NCI-H524 treated with DMSO at 0.1 percent for 48 hours (cell line): ENCODE data around the gene WIPF1.
"Not testable (repeated sequence)": the region's sequence is repeated elsewhere in the genome, so short reads cannot be mapped to it uniquely, and the experiment has no call there.

Experiments
- DNase-seq: peaks from one replicate; lab custom pipeline; 2025; lab: John Stamatoyannopoulos, UW

Gene WIPF1

DNA sequence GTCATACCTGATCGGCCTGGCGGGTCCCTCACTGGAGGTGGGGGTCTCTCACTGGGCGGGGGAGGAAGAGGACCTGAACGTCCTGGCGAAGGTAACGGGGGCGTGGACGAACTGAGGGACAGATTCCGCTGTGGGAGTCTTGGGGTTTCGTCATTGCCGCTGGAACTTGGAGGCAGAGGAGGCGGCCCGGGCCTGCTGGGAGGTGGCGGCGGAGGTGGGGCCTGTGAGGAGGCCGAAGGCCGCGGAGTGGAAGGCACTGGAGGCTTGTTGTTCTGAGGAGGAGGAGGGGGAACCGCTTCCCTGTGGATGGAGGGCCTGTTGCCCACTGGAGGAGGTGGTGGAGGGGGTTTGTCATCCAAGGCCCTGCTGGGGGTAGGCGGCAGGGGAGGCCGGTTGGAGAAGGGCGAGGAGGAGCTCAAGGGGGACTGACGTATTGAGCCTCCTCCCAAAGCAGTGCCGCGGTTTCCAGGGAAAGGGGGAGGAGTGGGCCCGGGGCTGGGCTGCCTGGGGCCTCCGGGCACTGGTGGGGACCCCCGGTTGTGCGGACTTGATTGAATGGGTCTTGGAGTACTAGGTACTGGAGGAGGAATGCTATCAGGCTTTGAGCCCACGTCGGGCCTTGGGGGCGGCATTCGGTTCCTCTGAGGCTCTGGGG is 25.8 kb downstream of the WIPF1 start:
- DNase-seq: no peak

DNA sequence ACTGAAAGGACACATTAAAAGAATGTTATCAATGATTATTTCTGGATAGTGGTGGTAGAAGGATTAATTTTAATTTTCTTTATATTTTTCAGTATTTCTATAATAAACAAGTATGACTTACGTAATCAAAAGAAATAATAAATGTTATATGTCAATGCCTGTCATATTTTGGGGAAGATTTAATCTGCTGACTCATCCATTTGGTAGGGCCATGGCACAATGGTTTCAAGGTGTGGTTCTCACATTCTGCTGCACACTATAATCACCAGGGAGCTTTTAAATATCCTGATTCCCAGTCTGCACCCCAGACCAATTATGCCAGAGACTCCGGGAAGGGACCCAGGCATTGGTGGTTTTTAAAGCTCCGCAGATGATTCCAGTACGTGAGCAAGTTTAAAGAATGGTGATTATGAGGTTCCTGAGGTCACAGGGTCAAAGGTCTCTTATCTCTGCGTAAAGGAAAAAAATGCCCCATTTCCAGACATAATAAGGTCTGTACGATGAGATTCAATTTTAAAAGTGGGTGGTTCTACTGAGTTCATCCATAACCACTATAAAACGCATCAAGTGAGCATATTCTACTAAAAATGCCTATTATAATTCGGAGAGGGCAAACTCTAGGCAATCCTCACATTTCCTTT is 27.2 kb downstream of the WIPF1 start:
- no peak for DNase-seq

DNA sequence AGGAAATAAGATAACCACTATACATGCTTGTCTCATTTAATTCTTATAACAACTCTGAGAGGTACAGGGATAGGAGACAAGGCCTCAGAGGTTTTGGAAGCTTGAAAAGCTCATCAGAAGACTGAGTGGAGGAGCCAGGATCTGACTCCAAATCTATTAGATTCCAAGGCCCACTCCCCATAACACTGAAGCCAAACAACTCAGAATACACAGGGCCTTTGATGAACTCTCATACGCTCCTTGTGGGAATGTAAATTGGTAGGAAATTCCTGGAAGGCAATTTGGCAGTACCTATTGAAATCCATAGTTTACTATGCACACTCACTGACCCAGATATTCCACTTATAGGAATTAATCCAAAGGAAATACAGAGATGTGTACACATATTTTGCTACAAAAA is 27.9 kb downstream of the WIPF1 start:
- no peak for DNase-seq

DNA sequence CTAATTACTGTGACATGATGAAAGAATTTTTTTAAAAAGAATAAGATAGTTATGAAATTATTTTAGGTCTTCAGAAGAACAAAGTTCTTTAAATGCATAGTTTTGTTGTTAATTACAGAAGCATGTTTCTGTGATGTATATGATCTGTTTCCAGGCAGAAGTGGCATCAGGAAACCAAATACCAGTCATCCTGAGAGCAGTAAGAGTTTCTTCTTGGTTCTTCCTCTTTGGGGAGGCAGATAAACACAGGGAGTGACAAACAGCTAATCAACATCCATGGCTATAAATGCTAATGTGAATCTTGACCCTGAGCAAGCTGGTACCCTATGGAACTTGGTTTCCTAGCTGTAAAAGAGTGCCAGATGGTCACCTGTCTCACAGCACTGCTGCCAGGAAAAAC is 29.2 kb downstream of the WIPF1 start:
- peak; percentile 40 for DNase-seq

DNA sequence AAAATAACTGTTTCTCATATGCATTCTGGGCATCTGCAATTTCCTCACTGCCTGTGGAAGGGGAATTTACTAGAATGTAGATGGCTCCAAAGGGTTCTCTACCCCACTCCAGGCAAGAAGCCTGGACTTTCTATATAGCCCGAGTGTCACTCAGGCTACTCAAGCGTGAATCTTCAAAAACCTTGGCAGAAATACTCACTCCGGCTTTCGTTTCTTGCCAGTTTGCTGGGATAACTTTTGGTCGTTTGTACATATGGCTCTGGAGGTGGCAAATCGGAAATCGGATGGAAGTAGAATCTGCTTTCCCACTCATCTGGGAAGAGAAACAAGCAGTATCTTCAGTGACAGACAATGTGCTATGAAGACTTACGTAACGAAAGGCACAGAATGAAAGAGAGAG is 30.7 kb downstream of the WIPF1 start:
- DNase-seq: no peak

DNA sequence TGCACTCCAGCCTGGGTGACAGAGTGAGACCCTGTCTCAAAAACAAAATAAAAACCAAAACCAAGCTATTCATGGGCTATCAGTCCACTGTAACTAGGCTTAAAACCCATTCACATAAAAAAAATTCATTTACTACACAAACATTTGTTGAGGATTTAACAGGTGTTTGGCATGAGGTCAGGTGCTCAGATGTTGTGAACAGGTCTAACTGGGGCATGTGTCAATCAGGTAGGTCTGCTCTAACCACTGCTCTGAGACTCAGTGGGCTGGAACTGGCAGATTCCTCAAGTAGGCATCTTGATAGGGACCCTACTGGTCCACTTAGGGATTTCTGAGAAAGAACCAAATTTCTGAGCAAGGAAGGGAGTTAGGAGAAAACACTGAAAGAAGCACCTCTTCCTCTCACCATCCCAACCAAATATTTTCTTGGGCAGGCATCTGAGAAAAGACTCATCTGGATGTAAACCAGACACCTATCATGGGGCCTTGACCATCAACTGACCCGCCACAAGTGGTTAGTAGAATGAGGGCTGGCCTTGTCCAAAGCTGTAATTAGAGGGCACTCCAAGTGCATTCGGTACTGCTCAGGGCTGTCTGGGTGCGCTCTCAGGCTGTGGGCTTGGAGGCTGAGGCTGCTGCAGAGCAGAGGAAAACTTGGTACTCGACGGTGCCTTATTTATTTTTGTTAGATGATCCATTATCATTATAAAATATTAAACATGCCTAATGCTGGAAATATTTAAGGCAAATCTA is 33.9 kb downstream of the WIPF1 start:
- no peak for DNase-seq

DNA sequence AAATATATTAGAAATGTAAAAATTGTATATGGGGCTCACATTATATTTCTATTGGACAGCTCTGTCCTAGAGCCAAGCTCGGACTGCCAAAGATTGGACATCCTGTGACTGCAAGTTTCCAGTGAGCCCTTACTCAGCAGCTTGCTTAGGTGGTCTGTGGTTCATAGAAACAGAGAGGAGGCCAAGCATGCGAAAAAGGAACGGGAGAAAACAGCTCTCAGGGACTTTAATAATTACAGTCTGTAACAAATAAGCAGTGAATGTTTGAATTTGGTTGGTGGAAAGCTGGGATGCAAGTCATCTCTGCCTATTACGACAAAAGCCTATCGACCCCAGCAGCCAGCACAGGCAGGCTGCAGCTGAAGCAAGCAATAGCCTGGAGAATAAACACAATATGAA is 35.6 kb downstream of the WIPF1 start:
- no peak for DNase-seq

DNA sequence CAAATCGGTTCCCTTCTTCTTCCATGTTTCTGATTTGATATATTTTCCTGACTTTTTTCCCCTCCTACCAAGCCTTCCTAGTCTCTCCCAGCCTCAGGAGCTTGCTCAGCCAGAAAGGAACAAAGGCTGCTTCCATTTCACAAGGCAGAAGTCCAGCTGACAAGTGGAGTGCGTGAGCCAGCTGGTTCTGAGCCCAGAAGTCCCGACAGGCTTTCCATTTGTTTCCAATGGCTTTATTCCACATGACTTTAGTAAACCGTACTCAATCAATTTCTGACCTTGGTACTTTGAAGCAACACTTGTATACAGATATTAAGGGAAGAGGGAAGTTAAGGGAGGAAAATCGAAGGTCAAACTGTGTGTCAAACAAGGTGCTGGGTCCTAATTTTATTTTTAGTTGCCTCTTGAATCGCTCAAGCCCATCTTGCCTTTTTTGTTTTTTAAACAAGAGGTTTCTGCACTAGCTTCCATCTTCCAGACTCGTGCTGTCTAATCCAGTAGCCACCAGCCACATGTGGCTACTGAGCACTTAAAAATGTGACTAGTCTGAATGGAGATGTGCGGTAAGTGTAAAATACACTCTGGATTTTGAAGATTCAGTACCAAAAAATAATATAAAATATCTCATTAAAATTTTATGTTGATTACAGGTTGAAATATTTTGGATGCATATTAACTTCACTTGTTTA is 36.2 kb downstream of the WIPF1 start:
- DNase-seq: no peak

DNA sequence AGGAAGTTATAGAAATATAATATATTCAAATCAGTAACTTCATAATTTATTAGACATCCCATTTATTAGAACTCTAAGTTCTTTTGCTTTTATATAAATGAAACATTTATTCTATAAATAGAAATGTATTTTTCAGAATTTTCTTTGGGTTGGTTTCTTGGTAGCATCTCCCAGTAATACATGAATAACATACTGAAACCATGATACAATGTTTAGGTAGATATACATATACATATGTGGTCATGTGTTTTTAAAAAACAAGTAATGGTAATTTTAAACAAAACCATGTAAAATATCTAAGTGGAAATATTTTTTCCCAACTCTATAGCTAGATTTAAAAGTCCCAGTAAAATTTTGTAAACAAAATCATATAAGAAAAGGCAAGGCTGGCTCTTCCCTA is 36.9 kb downstream of the WIPF1 start:
- no peak for DNase-seq

DNA sequence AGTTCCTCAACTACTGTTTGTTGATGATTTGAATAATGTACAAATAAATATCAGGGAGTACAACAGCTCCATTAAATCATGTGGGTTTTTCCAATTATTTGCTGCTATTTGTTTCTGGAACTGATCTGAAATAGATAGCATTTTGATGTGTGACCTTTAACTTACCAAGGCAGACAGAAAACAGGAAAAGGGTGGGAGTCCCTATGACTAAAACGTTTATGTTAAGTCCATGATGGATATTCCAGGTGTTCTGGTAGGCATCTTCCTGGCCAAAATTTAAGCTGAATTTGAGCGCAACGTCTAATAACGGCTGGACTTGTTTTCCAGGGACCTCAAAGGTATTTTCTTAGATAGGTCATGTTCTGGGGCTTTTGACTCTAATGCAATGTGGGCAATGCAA is 41.6 kb downstream of the WIPF1 start:
- DNase-seq: no peak

DNA sequence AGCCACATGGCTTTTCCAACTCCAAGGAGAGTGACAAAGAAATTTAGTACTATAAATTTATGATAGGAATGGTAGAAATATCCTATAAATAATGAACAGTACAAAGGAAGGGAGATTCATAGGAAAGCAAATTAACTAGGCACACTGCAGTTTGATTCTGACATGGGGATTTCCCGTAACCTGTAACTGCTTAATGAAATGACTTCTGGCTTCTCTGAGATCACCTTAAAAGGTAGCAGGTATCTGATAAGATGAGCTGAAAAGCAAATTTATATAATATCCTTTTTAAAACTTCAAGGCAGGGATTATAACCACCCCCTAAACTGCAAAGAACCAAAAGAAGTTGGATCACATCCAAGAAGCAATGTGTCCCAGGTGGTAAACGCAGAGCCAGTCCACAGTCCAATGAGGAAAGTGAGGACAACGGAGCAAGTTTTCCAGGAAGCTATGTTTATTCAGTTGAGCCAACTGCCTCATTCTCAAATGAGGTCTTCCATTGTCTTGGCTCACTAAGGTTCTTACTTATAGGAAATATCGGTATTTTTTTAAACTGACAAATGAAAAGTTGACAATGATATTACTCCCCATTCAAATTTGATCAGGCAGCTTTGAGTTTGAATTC is 43.0 kb downstream of the WIPF1 start:
- DNase-seq: no peak

DNA sequence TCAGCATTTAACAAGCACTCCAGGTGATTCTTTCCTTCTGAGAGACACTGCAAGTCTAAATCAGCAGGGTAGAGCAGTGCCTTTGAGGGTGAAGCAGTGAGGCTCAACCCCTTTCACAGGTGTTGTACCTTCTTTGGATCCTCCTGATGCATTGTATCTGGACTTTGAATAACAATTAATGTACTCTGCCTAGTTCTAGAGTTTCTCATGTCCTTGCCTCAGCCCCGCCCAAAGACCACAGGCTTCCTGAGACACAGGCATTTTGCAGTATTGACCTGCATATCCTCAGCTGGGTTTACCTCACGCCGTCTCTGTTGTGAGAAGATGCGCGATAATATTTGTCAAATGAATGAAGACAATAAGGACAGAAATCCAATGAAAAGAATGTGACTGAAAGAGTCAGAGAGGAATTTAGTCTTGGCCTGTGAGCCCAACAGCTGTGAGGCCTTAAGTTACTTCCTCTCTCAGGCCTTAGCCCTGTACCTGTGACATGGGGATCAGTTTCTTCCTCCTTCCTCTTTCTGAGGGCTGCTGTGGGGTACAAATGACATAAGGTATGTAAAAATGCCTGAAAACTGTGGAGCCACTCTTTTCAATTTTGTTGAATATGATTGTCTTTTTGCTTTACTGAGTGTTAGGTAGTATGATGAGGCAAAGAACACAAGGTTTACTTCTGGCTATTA is 43.7 kb downstream of the WIPF1 start:
- DNase-seq: no peak

DNA sequence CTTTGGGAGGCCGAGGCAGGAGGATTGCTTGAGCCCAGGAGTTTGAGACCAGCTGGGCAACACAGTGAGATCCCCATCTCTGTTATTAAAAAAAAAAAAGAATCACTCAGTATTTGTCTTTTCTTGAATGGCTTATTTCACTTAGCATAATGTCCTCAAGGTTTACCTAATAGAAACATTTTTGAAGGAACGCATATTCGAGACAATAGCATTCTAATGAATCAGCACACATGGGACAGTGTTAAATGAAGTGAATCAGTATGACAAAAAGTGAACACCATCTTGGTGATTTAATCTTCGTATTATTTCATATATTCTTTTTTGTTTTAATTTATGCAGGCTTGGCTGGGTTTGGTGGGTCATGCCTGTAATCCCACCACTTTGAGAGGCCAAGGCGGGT is 44.7 kb downstream of the WIPF1 start:
- no peak for DNase-seq

DNA sequence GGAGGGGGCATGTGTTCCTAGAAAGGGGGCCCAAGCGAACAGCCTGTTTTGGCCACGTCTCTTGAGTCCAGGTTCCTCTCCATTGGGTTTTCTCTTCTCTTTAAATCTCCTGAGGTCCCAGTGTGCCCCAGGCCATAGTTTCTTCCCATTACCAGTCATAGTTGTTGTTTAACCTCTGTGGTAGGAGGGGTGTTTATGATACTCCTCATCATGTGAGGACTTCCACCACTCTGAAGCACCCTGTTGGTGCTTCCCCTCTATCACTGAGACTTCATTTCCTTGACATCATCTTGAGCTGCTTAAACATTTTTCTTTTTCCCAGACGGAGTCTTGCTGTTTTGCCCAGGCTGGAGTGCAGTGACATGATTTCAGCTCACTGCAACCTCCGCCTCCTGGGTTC is 45.9 kb downstream of the WIPF1 start:
- no peak for DNase-seq

DNA sequence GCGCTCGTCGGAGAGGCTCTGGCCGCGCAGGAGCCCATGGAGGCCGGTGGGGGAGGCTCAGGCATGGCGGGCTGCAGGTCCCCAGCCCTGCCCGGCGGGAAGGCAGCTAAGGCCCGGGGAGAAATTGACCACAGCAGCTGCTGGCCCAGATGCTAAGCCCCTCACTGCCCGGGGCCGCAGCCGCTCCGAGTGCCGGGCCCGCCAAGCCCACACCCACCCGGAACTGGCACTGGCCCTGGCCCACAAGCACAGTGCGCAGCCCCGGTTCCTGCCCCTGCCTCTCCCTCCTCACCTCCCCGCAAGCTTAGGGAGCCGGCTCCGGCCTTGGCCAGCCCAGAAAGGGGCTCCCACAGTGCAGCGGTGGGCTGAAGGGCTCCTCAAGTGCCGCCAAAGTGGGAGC is 49.0 kb downstream of the WIPF1 start:
- not testable (repeated sequence) for DNase-seq

DNA sequence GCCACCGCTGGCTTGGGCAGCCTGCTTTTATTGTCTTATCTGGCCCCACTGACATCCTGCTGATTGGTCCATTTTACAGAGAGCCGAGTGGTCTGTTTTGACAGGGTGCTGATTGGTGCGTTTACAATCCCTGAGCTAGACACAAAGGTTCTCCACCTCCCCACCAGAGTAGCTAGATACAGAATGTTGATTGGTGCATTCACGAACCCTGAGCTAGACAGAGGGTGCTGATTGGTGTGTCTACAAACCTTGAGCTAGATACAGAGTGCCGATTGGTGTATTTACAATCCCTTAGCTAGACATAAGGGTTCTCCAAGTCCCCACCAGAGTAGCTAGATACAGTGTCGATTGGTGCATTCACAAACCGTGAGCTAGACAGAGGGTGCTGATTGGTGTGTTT is 49.6 kb downstream of the WIPF1 start:
- not testable (repeated sequence) for DNase-seq

DNA sequence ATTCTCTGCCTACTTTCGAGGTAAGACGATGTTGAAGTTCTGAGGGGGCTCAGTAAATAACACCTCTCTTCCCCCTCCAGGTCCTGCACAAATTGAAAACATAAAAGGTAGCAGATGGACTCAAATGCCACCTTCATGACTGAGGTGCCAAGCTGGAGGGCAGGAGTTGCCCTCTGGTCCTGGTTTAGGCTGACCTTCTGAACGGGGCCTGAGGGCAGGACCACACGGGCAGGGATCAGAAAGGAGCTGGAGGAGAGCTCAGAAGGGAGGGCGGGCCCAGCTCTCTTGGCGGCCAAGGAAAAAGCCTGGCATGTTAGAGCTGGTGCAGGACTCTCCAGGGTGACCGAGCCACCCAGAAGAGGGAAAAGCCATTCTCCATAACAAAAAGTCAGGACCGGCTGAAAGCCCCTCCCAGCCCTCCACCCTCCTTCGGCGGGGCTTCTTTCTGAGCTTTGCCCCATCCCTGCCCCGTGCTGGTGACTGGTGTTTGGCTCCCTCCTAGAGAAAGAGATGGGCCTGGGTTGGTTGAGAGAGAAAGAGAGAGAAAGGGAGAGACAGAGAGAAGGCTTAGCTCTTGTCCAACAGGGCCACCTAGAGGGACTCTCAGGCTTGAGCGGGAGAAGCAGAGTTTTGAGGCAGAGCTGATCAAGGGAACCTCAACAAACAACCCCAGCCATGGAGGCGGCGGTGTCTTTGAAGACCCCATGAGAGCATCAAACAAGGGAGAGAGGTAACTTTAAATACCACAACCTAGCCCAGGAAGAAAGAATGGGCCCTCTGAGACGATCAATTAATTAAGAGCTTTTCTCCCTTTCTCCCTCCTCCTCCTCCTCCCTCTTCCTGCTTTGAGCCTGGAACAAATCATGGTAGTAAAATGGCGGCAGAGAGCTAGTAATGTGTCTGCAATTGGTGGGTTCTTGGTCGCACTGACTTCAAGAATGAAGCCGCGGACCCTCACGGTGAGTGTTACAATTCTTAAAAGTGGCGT is 50.8 kb downstream of the WIPF1 start:
- DNase-seq: no peak

DNA sequence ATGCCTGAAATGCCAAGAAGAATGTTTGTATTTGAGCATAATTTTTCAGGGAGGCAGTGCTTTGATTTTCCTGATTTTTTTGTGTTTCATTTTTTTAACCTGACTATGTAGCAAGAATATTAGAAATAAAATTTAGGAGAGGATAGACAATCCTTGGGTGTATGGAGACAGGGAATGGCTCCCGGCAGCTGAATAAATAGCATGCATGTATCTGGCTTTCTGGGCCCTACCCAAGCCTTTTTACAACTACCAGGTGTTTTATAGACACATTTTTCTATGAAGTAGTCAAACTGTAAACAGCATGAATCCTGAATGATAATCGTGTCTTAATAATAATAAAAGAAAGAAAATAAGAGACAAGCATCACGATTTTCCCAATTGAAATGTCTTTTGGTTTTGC is 52.4 kb downstream of the WIPF1 start:
- no peak for DNase-seq

DNA sequence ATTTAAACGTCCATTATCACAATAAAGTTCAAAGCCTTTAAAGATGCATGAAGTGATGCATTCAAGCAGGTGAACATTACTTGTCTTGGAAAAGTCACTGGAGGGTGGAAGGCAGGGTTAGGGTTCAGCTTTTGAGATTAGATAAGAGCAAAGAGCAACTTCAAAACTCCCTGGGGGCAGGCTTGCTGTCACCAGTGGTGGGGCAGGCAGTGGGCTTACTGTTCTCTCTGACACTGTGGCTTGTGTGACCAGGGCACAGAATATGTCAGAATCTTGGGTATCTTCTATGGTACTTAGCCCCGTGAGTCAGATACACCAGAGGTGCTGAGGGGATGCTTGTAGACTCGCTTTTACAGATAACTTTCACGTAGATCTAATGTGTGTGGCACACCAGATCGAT is 52.8 kb downstream of the WIPF1 start:
- no peak for DNase-seq

DNA sequence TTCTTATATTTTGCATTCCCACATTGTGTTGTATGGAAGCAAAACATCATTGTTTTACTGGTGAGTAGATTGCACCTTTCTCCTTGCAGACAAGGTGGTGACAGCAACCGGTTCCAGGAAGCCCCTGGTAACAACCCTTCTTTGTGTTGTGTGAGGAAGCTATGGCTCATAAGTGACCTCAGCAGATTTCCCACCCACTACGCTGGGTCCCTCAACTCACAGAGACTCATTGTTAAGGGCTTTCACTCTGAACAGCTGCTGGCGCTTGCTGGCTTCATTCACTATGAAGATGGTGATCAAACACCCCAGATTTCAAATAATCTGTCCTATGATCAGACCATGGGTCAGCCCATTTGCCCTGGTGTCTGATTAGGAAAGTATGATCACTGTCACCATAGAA is 53.4 kb downstream of the WIPF1 start:
- no peak for DNase-seq

DNA sequence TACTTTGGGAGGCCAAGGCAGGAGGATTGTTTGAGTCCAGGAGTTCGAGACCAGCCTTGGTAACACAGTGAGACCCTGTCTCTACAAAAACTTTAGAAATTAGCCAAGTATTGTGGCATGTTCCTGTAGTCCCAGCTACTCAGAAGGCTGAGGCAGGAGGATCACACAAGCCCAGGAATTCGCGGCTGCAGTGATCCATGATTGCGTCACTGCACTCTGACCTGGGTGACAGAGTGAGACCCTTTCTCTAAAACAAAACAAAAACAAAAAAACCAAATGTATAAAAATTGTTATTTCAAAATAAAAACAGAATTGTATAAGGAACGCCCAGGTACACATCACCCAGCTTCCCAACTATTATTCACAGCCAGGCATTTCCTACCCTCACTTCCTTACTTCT is 56.7 kb downstream of the WIPF1 start:
- DNase-seq: no peak
